ENCODE measurements around the gene FGD4.

FGD4 gene

DNA sequence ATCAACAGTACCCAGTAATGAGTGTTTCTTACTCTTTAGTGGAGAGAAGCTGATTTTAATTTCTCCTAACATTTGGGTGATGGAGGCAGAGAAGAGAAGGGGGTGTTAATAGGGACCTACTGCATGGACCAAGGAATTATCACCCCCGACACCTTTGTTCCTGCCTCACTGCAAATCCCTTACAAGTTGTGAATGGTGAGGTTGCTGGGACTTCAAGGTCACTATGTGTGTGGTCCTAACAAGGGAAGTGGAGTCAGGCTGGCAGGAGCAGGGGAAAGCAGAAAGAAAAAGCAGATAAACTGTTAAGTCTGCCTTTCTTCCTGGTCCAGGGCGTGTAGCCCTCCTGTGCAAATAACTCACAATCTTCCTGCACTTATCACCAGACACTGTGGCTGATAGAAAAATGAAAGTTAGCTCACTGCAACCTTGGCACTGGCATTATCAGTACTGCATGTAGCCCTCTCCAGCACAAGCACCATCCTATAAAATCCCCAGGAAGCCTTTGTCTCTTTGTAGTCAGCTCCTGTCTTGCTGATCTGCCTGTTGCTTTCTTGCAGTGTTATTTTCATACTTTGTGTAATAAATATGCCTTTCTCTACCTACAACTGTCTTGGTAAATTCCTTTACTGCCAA, 167.4 kb downstream of the FGD4 start:
- DNase-seq, result no peak

DNA sequence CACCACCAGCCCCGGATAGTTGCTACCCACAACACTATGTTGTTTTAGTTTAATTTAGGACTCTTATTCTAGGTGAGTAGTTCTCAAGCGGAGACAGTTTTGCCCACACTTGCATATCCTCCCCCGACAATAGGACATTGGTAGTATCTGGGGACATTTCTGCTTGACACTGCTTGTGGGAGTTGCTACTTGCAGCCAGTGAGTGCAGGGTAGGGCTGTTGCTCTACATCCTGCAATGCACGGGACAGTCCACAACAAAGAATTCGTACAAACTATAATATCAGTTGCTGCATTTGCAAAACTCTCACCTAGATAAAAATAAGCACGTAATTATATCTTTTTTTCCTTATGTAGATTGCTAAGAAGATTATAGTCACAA, 167.9 kb downstream of the FGD4 start:
- DNase-seq, result no peak

DNA sequence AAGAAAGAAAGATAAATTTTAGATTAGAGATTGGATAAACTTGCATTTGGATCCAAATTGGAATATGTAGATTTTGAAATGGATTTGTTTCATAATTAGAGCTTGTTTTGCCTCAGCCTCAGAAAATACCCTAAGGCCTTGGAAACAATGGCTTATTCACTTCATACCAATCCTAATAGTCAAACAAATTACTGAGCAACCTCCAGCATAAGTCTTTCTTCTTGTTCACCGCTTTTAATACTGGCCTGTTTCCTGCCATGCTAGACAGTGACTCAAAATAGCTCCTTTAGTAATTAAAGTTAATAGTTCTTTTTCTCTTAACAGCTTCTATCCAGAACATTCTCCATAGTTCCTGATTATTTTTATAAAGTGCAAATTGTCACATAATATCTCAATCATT, 168.9 kb downstream of the FGD4 start:
- DNase-seq, result no peak

DNA sequence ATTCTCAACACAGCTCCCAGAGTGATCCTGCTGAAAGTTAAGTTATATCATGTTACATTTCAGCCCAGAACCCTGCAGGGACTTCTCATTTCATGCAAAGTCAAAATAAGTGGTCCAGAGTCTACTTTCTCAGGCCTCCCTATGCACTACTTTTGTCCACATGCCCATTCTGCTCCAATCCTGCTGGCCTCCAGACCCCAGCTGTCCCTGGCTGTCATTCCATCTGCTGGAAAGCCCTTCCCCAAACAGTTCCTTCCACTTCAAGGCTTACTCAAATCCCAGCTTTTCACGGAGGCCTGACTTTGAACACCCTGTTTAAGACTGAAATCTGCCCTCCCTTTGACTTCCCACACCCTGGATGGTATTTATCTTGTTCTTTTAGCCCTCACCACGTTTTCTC, 169.9 kb downstream of the FGD4 start:
- DNase-seq, result no peak

DNA sequence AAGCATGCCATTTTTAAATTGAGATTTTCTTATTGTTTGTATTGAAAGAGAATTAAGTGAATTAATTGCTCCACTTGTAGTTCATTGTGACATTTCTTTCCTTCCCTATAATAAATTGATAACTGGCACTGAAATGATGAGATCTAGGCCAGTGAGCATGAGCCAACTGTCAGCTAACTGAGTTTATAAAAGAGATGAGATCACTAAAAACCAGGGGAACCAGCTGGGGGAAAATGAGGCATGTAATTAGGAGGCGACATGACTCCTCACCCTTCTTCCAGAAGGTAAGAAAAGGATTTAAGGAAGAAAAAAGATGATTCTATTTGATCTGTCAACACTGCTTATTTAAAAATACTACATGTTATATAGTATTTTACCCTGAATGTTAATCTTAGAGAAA, 175.2 kb downstream of the FGD4 start:
- DNase-seq, result no peak

DNA sequence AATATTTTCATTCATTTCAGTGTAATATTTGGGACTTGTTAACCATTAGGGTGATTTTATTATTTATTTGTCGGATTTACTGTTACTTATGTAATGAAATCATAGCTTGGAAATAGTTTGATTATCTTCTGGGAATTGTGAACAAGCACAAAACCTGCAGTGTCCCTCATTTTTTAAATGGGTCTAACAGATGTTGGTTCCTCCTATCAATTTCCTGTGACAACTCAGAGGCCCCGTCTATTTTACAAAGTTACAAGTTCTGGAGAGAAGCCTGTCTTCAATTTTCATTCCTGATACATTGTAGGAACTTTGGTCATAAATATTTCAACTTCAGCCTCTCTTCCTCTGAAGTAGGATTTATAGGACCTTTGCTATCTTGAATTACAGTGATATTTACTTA, 178.0 kb downstream of the FGD4 start:
- no peak for DNase-seq

DNA sequence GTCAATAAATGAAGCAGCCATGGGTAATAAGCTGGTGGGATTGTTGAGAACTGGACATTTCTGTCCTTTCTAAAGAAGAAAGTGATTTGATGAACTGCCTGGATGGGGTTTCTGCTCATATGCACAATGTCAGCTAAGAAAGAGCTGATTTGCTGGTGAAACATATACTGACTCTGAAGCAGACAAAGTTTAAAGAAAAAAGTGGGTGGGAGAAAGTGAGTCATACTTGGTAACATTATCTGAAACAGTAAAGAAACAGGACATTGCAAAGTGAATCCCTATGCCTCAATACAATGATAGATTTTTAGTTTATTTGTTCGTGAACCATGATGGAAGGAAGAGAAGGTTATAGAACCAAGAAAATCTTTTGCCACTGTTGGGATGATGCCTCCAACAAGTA, 184.2 kb downstream of the FGD4 start:
- DNase-seq, result no peak

DNA sequence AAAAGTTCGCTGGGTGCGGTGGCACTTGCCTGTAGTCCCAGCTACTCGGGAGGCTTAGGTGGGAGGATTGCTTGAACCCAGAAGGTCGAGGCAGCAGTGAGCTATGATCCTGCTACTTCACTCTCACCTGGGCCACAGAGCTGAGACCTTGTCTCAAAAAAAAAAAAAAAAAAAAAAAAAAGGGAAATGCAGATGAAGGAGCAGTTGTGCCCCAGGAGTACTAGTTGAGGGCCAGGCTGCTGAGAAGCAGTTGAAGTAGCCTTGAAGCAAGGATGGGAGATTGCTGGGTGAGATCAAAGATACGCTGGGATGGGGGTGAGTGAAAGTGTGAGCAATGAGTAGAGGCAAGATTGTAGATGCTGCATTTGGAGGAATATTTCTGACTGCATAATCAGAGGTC, 186.3 kb downstream of the FGD4 start:
- DNase-seq, result no peak

DNA sequence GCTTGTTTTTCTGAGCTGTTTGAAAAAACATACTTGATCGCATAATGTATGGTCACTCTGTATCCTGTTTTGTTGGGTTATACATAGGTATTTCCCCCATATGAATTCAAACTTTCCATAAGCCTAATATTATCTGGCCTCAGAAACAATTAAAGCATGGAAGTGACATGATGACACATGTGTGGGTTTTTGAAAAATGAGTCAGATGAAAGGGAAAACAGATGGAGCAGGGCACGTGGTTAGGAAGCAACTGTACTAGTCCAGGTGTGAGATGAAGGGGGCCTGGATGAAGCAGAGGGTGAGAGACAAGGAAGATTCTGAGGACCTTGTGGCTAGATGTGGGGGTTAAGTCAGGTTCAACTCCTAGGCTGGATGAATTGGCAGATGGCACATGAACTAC, 187.0 kb downstream of the FGD4 start:
- no peak for DNase-seq

DNA sequence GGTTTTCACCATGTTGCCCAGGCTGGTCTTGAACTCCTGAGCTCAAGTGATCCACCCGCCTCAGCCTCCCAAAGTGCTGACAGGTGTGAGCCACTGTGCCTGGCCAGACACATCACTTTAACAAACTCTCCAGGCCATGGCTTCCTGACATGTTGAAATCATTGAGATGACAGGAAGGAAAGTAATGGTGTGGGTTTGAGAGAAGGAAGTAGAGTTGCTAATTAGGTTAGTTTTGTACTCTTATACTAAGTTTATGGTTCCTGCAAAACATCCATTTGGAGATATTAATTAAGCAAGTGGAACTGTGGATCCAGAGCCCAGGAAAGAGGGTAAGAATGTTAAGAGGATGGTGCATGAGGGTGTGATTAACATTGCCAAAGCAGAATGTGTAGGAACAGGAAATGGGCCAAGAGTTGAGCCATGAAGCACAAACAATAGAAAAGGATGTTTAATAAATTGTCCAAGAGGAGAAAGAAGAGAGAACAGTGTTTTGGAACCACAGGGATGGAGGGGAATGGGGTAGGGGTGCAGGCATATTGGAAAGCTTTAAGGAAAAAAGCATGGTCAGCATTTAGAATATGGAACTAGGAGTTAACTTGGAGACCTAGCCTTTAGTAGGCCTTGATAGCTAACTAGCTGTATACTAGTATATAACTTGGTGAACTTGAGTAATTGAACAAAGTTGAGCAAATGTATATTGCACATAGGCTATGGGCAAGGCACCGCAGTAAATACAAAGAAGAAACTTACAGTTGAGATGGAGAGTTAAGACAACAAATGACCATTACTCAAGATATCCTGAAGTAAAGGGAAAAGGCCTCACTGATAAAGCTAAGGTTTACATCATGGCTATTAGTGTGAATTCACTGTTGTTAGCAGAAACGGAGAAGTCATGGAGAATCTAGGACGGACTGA, 188.5 kb downstream of the FGD4 start:
- no peak for DNase-seq

DNA sequence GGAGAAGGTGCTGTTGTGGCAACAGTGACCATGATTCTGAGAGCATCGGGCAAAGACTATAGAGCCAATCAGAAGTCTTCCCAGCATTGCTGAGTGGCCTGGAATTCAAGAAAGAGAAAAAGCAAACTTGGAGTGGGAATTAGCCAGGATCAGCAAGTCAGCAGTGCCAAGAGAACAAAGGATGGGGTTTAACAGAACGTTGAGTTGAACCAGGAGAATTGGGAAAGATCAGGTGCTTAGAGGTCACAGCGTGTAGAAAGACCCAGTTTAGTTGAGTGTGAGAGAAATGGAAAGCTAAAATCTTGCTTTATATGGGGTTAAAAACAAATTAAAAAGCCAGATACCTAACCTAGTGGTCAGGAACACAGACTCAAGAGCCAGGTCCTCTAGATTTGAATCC, 189.2 kb downstream of the FGD4 start:
- DNase-seq, result no peak

DNA sequence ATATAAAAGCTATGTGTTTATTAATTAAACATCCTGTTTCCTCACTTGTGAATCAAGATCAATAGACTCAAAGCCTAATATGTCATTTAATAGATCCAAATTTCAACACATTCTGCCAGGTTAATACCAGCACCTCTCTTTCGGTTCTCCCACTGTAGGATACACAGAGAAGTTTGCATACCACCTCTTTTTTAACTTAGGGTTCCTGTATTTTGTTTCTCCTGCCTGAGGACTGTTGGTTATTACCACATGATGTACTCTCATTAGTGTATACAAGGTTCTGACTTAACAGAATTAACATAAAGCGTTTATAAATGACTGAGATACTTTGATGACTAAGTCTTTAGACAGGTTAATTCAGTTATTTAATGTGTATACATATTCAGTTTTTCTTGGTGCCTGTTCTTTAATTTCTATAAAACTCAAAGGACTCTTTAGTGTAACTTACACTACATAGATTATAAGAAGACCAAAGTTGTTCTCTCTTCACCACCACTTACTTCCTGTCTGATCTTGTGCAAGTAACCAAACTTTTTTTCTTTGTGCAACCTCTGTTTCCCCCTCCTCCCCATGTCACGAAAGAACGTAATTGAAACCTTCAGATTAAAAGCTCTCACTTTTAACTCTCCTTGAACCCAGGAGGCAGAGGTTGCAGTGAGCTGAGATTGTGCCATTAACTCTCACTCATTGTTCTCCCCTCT, 190.0 kb downstream of the FGD4 start:
- no peak for DNase-seq

DNA sequence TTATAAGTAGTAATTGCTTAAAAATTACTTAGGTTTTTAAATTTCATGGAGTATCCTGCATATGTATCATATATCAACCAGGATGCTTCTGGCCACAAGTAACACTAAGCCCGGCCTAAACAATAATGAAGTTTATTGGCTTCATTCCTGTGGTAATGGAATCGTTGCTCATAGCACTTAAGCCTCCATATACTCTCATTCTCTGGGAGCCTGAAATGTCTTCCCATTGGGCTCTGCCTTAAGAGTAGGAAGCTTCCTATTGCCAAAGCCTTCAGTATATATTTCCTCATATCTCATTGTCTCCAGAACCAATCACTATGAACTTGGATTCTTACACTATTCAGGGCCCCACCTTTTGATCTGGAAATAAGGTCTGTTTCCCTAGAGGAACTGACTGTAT, 195.9 kb downstream of the FGD4 start:
- DNase-seq, result no peak

DNA sequence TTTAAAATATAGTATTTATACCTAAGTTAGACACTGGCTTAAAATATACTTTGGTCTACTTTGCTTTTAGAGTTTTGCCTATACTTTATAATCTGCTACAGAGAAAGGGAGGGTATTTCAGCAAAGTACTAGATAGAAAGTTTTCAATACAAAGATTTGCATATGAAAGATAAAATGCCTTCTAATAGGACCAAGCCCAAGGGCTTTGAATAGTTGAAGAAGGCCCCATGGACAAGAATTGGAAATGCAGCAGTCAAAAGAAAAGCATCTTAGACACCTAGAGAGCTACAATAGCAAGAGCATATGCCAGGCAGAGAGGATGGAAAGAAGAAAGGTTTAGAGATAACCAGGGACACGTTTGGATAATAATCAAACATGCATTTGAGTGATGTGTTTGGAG, 196.7 kb downstream of the FGD4 start:
- no peak for DNase-seq

DNA sequence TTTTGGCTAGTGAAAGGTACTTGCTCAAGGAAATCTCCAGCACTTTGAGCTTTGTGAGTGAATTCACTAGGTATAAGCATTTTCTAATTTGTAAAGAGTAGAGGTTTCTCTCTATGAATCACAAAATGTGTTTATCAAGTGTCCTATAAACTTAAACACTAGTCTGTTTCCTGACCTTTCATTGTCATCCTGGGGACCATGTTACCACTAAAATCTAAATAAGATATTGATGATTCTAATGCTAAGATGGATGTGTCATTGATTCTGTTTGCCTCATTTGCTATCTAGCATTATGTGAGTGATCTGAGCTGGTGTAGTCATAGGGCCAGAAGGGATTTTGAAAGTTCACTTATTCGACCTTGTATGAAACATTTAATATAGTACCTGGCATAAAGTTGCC, 199.3 kb downstream of the FGD4 start:
- no peak for DNase-seq

DNA sequence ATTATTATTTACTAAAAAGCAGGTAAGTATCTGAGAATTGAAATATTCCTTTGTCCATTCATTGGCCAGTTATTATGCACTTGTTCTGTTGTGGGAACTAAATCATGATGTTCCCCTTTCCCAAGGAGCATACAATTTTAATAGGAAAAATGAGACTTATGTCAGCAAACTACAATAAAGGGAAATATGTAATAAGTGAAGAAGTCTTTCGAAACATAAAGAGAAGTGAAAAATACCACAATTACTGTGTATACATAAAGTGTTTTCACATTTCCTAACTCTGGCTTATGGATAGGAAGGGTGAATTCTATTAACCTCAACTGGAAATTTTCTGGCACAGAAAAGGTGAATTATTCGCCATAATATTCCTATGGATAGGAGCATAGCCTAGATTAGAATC, 201.3 kb downstream of the FGD4 start:
- no peak for DNase-seq

DNA sequence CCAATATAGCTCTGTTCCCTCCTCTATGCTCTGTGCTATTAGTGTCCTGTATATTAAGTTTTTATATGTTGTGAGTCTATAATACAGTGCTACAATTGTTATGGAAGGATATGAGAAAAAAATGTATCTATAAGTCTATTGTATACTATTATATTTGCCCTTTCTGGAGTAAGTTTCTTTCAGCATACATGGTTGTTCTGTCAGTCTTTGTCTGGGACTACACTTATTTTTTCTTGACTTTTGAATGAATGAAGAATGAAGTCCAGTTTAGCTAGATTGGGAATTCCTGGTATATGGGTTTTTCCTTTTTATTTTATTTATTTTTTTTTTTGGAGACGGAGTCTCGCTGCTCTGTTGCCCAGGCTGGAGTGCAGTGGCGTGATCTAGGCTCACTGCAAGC, 203.7 kb downstream of the FGD4 start:
- no peak for DNase-seq

DNA sequence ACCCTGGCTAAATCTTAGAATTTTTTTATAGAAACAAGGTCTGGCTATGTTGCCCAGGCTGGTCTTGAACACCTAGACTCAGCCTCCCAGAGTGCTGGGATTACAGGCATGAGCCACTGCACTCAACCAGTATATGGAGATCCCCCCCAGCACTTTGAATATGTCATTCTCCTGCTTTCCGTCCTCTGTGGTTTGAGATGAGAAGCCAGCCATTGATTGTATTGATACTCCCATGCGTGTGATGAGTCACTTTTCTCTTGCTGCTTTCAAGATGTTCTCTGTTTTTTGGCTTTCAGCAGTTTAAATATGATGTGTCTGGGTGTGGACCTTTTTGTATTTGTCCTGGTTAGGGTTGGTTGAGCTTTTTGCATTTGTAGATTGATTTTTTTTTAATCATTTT, 204.5 kb downstream of the FGD4 start:
- peak; percentile 2 to 23 for DNase-seq

DNA sequence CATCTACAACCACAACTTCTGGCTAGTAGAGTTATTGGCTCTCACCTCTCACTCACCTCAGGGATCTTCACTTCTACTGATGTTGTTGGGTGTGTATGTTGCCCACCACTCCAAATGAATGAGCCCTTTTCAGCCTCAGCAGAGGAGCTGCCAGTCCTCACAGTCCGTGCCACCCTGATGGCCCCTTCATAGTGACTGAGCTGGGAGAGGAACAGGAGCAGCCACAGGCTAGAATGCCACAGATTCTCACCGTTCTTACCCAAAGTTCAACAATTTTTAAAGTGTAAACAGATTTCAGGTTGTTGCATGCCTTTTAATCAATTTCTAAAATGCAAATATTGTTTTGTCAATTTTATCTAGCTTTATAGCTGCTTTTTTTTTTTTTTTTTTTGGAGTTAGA, 205.2 kb downstream of the FGD4 start:
- DNase-seq, result no peak

DNA sequence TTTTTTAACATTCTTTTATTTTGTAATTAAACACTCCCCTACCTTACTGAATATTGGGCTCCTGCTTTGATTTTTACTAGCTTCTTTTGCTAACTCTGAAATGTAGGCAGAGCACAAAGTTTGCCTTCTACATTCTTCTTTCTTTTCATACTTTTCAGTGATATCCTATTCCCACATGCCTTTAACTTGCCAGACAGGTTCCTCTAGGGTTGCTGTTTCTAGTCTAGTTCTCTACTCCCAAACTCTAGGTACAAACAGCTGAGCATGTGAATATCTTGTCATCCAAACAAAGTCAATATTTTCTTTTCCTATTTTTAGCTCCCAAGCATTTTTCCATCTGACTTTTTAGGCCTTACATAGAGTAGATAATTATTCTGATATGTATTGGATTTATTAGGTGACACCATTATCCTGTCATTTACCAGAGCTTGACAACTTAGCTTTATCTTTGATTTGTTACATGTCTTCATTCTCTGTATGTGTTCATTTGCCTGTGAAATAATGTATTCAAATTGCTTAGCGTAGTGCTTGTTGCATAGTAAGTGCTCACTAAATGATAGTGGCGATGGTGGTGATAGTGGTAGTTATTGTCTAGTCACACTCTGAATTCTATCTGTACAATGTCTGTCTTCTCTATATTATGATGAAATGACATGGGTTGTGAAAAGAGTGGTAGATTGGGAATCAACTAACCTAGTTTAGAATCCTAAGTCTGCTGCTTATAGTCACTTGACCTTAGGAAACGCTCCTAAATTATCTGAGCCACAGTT, 206.2 kb downstream of the FGD4 start:
- DNase-seq, result no peak

DNA sequence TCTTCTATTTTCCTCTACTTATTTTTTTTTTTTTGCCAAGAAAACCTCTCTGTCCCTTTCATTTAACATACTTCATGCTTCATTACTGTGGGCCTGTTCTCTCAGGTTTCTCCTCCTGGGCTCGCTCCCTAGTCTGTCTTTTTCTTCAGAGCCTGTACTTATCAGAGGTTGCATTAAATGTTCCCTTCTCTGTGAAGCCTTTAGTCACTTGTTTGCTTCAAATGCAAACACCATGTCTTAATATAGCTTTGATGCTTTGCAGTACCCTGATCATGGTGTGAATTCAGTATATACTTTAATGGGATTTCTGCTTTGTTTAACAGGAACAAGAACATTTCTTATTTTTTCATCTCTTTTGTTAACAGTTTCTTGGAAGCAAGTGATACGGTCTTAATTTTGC, 207.1 kb downstream of the FGD4 start:
- no peak for DNase-seq

DNA sequence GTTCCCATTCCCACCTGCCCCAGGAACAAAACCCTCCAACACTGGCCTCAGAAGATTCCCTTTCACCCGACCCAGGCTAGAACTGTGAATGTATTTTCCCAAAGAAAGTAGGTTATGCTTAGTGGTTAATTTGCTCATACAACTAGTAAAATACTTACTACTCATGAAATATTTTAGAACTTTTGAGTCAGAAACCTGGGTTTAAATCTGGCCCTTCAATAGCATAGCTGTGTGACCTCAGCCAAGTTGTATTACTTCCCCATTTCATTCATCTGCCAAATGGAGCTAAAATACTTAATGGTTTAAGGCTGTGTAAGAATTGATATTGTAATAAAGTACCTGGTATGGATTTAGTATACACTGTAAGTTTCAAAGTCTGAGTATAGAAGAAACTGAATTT, 210.6 kb downstream of the FGD4 start:
- no peak for DNase-seq

DNA sequence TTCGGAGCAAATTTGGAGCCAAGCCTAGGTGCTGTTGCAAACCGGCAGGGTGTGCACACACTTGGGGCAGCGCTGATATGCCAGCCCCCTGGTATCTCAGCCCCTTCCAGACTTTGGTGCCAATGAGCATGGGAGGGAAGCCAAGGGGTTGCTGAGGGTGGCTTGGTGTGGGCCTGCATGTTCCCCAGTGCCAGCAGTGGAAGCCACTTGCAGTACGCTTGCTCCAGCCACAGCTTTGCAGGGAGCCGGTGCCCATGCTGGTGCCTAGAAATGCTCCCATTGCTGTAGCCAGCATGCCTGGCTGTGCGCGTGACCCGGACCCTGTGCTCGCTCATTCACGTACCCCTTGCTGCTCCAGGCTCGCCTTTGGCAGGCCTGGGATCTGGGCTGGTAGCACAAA, 212.6 kb downstream of the FGD4 start:
- no peak for DNase-seq

Data from stimulated activated CD4-positive, alpha-beta T cell treated with anti-CD3 and anti-CD28 coated beads, Interleukin-2, amount 100 ng/mL, for 48 hours (primary cell).